HepG2 (cell line): Measurements from ENCODE around the gene FAM193A. TPM values are rescaled to one million over a fixed set of nuclear protein-coding genes. Genes with fewer than 3 reads are reported as not detected.

Experiments used
- ATAC-seq: fragments of 200-7000 bp; cut with Tn5 transposase; 3 replicates; pipeline ENCODE4 v1.9.1; 2020; ENCODE audit warnings: mild to moderate bottlenecking, moderate library complexity
- BruUV-seq: library from RNA; stranded (reverse); fragments of 400-500 nt; replicated peaks from 2 replicates; lab custom pipeline; 2021; lab: Mats Ljungman, UMichigan
- CTCF ChIA-PET: fragments of 300-600 bp; formaldehyde crosslinking; extraction: SDS; loops from one replicate; lab custom pipeline; 2021; ENCODE audit warnings: low total read pairs, inconsistent platforms, low intra/inter-chr PET ratio; lab: Yijun Ruan, JAX
- POLR2A ChIA-PET: fragments of 350-600 bp; sonication (Branson Sonifier 250); formaldehyde crosslinking; loops from one replicate; lab custom pipeline; 2020; ENCODE audit warnings: antibody characterized with exemption, inconsistent platforms; lab: Yijun Ruan, JAX
- DNase-seq: peaks from one replicate; pipeline ENCODE4 v3.0.0-alpha.2; 2015; ENCODE audit warnings: low spot score
- FAIRE-seq: peaks from 3 replicates; lab custom pipeline; 2011; peaks lifted over from hg19 to GRCh38; lab: Jason Lieb, UNC
- H2AFZ ChIP-seq: one replicate; pipeline ENCODE4 v1.6.1; 2011; ENCODE audit warnings: low read length, inconsistent platforms
- H3K27ac ChIP-seq: fragments of 300-600 bp; 3 replicates; pipeline ENCODE4 v1.8.0; 2011; ENCODE audit warnings: mixed run types, mild to moderate bottlenecking, mixed read lengths, low read length, inconsistent platforms; ENCODE audit not compliant: insufficient read depth; ENCODE audit errors: extremely low read length
- H3K27me3 ChIP-seq, 2 experiments: fragments of 200-600 bp in 1 of 2; 2 replicates in 1 of 2; 3 replicates in 1 of 2; pipeline versions ENCODE4 v1.6.0 to v1.8.0; 2011; ENCODE audit warnings: low read length in 2 of 2, mild to moderate bottlenecking in 2 of 2, moderate library complexity in 2 of 2, inconsistent platforms in 1 of 2; ENCODE audit not compliant: insufficient read depth in 2 of 2, control insufficient read depth in 1 of 2
- H3K36me3 ChIP-seq, 2 experiments: fragments of 200-600 bp in 1 of 2; replicated peaks in 1 of 2; 2 replicates in 1 of 2; 3 replicates in 1 of 2; pipeline versions ENCODE4 v1.5.1 to v1.8.0; 2011; ENCODE audit warnings: low read length in 2 of 2, inconsistent platforms in 1 of 2; ENCODE audit not compliant: insufficient read depth in 2 of 2, control insufficient read depth in 1 of 2
- H3K4me1 ChIP-seq: 2 replicates; pipeline ENCODE4 v1.5.1; 2012; ENCODE audit warnings: low read length, inconsistent platforms; ENCODE audit not compliant: insufficient read depth
- H3K4me2 ChIP-seq: 2 replicates; pipeline ENCODE4 v1.6.0; 2011; ENCODE audit warnings: low read depth, low read length, inconsistent platforms
- H3K4me3 ChIP-seq, 3 experiments: fragments of 200-600 bp in 1 of 3; sonication (generic), shearing (Covaris generic) in 1 of 3; replicated peaks in 1 of 3; 2 replicates each; pipeline ENCODE4 v1.5.1; 2011 to 2016; ENCODE audit warnings: low read length in 3 of 3, inconsistent platforms in 2 of 3, low read depth in 2 of 3, mild to moderate bottlenecking in 2 of 3, control low read depth in 1 of 3, mixed read lengths in 1 of 3; ENCODE audit not compliant: insufficient read depth in 1 of 3
- H3K79me2 ChIP-seq: one replicate; pipeline ENCODE4 v1.6.1; 2011; ENCODE audit warnings: low read length, inconsistent platforms; ENCODE audit not compliant: insufficient read depth
- H3K9ac ChIP-seq: 2 replicates; pipeline ENCODE4 v1.6.0; 2011; ENCODE audit warnings: mild to moderate bottlenecking, low read depth, low read length, inconsistent platforms; ENCODE audit not compliant: insufficient read depth
- H3K9me3 ChIP-seq: 2 replicates; pipeline ENCODE4 v1.5.1; 2012; ENCODE audit warnings: mild to moderate bottlenecking, low read length
- H4K20me1 ChIP-seq: 2 replicates; pipeline ENCODE4 v1.6.0; 2011; ENCODE audit warnings: inconsistent platforms, mild to moderate bottlenecking, low read length, moderate library complexity; ENCODE audit not compliant: insufficient read depth
- AGO1 ChIP-seq: fragments of 200-400 bp; formaldehyde crosslinking; IDR thresholded peaks from 2 replicates; pipeline ENCODE4 v1.6.1; 2017; ENCODE audit warnings: mild to moderate bottlenecking, low read depth, low read length, moderate library complexity; ENCODE audit not compliant: poor library complexity, severe bottlenecking
- GATAD2A ChIP-seq: IDR thresholded peaks from 2 replicates; pipeline ENCODE4 v1.6.1; 2016
- MED13 ChIP-seq: sonication (generic); formaldehyde crosslinking; IDR thresholded peaks from 2 replicates; pipeline ENCODE4 v1.5.0; 2020; ENCODE audit warnings: missing genetic modification reagents
- NCOA5 ChIP-seq: sonication (generic); formaldehyde crosslinking; IDR thresholded peaks from 2 replicates; pipeline ENCODE4 v1.4.0; 2020; ENCODE audit warnings: missing genetic modification reagents
- RCOR2 ChIP-seq: IDR thresholded peaks from 2 replicates; pipeline ENCODE4 v1.6.1; 2016; ENCODE audit warnings: missing biosample characterization, missing genetic modification reagents
- SRSF9 ChIP-seq: fragments of 200-400 bp; formaldehyde crosslinking; IDR thresholded peaks from 2 replicates; pipeline ENCODE4 v1.6.1; 2018; ENCODE audit warnings: borderline replicate concordance, mild to moderate bottlenecking, low read depth, low read length; ENCODE audit not compliant: insufficient read depth, poor library complexity, severe bottlenecking
- TSC22D2 ChIP-seq: sonication (generic); formaldehyde crosslinking; IDR thresholded peaks from 2 replicates; pipeline ENCODE4 v1.5.1; 2020; ENCODE audit warnings: missing genetic modification reagents, mild to moderate bottlenecking, borderline replicate concordance
- ZNF350 ChIP-seq: sonication (generic); formaldehyde crosslinking; IDR thresholded peaks from 2 replicates; pipeline ENCODE4 v1.4.0; 2020; ENCODE audit warnings: mild to moderate bottlenecking, low read depth, missing genetic modification reagents, borderline replicate concordance
- ZNF644 ChIP-seq: IDR thresholded peaks from 2 replicates; pipeline ENCODE4 v1.6.1; 2016; ENCODE audit warnings: low read depth
- WGBS: methylation state at CpG from one replicate; pipeline ENCODE4 v1.1.6; 2017; ENCODE audit warnings: low lambda C conversion rate; 5-methylcytosine and 5-hydroxymethylcytosine counted together
- in situ Hi-C: cut with HindIII; loops from 2 replicates; pipeline ENCODE4 v1.10.0; 2017; ENCODE audit warnings: low pct_unique_long_range_greater_than_20kb; ENCODE audit not compliant: extremely low pct_ligation_motif_present
- intact Hi-C: fragments of 100-400 bp; cut with micrococcal nuclease; formaldehyde crosslinking; loops from one replicate; pipeline ENCODE4 v1.10.0; 2022; ENCODE audit not compliant: unreplicated experiment
- polyA plus RNA-seq, 8 experiments: library from polyadenylated mRNA; depleted of rRNA in 3 of 8; stranded (reverse) in 7 of 8; unstranded in 1 of 8; fragments of >200 nt; fragmentation: Illumina TruSeq in 4 of 8; extraction: Trizol in 4 of 8; gene quantifications; 2 replicates each; pipeline versions ENCODE4 v1.2.1 to v1.2.3, GENCODE V29; 2011 to 2016; ENCODE audit warnings: low read depth in 4 of 8, missing spikeins in 1 of 8, mixed read lengths in 1 of 8; ENCODE audit not compliant: insufficient read depth in 1 of 8
- total RNA-seq, 5 experiments: library from RNA; depleted of rRNA; stranded (reverse); fragments of >200 nt; fragmentation: Illumina TruSeq; extraction: Trizol; gene quantifications; 2 replicates each; pipeline ENCODE4 v1.2.3, GENCODE V29; 2016; ENCODE audit warnings: low read depth in 1 of 5

FAM193A gene
- total and polyA plus RNA-seq, 2 of the 13 experiments (the other 11 are each of a cell fraction or from before 2014, with no cell fraction given) = 5.7 to 8.7 TPM

- TF ChIP-seq AGO1 (no peak), GATAD2A (CRISPR knock-in tag) (no peak), MED13 (no peak)
- TF ChIP-seq, all 625 proteins: peak for 0
Measured at GRCh38 chr4:2623442-2623841, 87.0 kb downstream of the FAM193A start (continued).

- Histone ChIP-seq H3K79me2 (peaks cover 40% of the 10 kb centered on the region), H3K4me2 (no peak overlapping the region), H3K9ac (no peak overlapping the region), H2AFZ (no peak overlapping the region), H3K4me1 (peaks cover 32% of the 10 kb centered on the region), H4K20me1 (peaks cover 5% of the 10 kb centered on the region), H3K4me3 (no peak overlapping the region), H3K27me3 (no peaks in the 10 kb centered on the region), H3K27ac (no peak overlapping the region), H3K36me3 (peaks cover 15 to 32% of the 10 kb centered on the region in 2 experiments), H3K9me3 (no peaks in the 10 kb centered on the region)
- WGBS = 91% methylated on average over 22 of the region's 22 CpGs
- FAIRE-seq (no peak), DNase-seq (no peak), ATAC-seq (no peak)
- intact Hi-C loops (no loop called here), in situ Hi-C loops (no loop called here)
- BruUV-seq = no TSS peak
- POLR2A ChIA-PET = no interaction called here
- CTCF ChIA-PET = no interaction called here
- no peak for TF ChIP-seq SRSF9
Measured at GRCh38 chr4:2624782-2625530, 88.5 kb downstream of the FAM193A start.

- Histone ChIP-seq H3K79me2 (peaks cover 27% of the 10 kb centered on the region), H3K27me3 (no peaks in the 10 kb centered on the region), H4K20me1 (no peaks in the 10 kb centered on the region; the same call in none of the 2 replicates), H3K4me2 (no peak overlapping the region), H2AFZ (no peak overlapping the region), H3K9me3 (no peaks in the 10 kb centered on the region), H3K36me3 (peaks cover 17 to 43% of the 10 kb centered on the region in 2 experiments), H3K9ac (no peak overlapping the region), H3K4me3 (no peak overlapping the region), H3K27ac (no peak overlapping the region), H3K4me1 (peaks cover 29% of the 10 kb centered on the region)
- DNase-seq = no peak
- FAIRE-seq = no peak
- intact Hi-C loops = no loop called here
- in situ Hi-C loops = no loop called here
- ATAC-seq = no peak
- TF ChIP-seq ZNF350 (CRISPR knock-in tag) (no peak), RCOR2 (CRISPR knock-in tag) (no peak), NCOA5 (CRISPR knock-in tag) (no peak), ZNF644 (CRISPR knock-in tag) (no peak), TSC22D2 (no peak)
- ChIA-PET POLR2A (no interaction called here), CTCF (no interaction called here)
- BruUV-seq = no TSS peak
- 97% methylated on average over 7 of the region's 10 CpGs for WGBS
Measured at GRCh38 chr4:2626231-2626630, 89.8 kb downstream of the FAM193A start.
